Thyroid gland (tissue), 4 donors: ENCODE results near the gene SLCO4A1. TPM values are rescaled to one million over a fixed set of nuclear protein-coding genes. Genes with fewer than 3 reads are reported as not detected.

Experiments used
- DNase-seq, 2 donors: peaks; one replicate each; pipeline ENCODE4 v3.0.0-alpha.2; 2019
- H3K27ac ChIP-seq, 3 donors: fragments of 200-600 bp; sonication (generic); 1 replicate in 2 of 3; 2 replicates in 1 of 3; pipeline ENCODE4 v1.5.1; 2016 to 2019; ENCODE audit warnings: mild to moderate bottlenecking in 1 of 3, moderate library complexity in 1 of 3
- H3K27me3 ChIP-seq: fragments of 200-600 bp; sonication (generic); one replicate; pipeline ENCODE4 v1.5.1; 2019
- H3K36me3 ChIP-seq, 2 donors: fragments of 200-600 bp; sonication (generic); one replicate each; pipeline ENCODE4 v1.5.1; 2016 to 2019
- H3K4me1 ChIP-seq, 2 donors: fragments of 200-600 bp; sonication (generic); one replicate each; pipeline ENCODE4 v1.5.1; 2017 to 2019
- H3K4me3 ChIP-seq, 3 donors: fragments of 200-600 bp; sonication (generic); replicated peaks in 1 of 3; 1 replicate in 2 of 3; 2 replicates in 1 of 3; pipeline ENCODE4 v1.5.1; 2016; ENCODE audit warnings: mild to moderate bottlenecking in 1 of 3
- H3K9me3 ChIP-seq: fragments of 200-600 bp; sonication (generic); one replicate; pipeline ENCODE4 v1.5.1; 2017
- CTCF ChIP-seq, 6 experiments: fragments of 200-600 bp in 3 of 6; fragments of 450-650 bp in 3 of 6; sonication (generic) in 3 of 6; IDR thresholded peaks; one replicate each; pipeline ENCODE4 v1.5.1; 2016 to 2019; ENCODE audit warnings: antibody characterized with exemption in 6 of 6, mild to moderate bottlenecking in 2 of 6, inconsistent platforms in 1 of 6, moderate library complexity in 1 of 6
- POLR2A ChIP-seq, 2 donors: fragments of 450-650 bp; IDR thresholded peaks; one replicate each; pipeline ENCODE4 v1.6.1; 2017; ENCODE audit warnings: antibody characterized with exemption in 2 of 2, mild to moderate bottlenecking in 2 of 2, moderate library complexity in 1 of 2
- WGBS, 2 donors: methylation state at CpG; one replicate each; pipeline ENCODE4 v1.1.5; 2017; 5-methylcytosine and 5-hydroxymethylcytosine counted together
- intact Hi-C: fragments of 100-400 bp; cut with DNase I; formaldehyde crosslinking; loops from one replicate; pipeline ENCODE4 v1.15.1; 2023
- total RNA-seq, 4 donors: library from RNA; depleted of rRNA; stranded (reverse); fragments of >200 nt; gene quantifications; one replicate each; pipeline ENCODE4 v1.2.3, GENCODE V29; 2016

SLCO4A1 gene
- total RNA-seq, 4 donors from 2014 or later = 5.3 to 18.3 (median 6.7) TPM

DNA sequence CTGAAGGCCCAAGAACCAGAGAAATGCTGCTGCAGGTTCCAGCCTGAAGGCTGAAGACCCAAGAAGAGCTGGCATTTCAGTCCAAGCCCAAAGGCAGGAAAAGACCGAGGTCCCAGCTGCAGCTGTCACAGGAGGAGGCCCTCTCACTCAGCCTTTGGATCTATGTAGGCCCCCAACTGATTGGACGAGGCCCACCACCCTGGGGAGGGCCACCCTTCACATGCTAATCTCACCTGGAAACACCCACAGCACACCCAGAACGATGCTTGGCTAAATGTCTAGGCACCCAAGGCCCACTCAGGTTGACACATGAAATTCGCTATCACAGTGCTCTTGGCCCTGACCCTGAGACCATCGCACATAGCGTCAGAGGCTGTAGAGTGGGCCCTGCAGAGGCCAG lies 6.8 kb downstream of the SLCO4A1 start:
- Histone ChIP-seq H3K4me1 (peaks cover 15 to 40% of the 10 kb centered on the region in 2 donors), H3K27me3 (no peaks in the 10 kb centered on the region), H3K9me3 (no peaks in the 10 kb centered on the region), H3K4me3 (no peak overlapping the region), H3K27ac (no peak overlapping the region), H3K36me3 (no peaks in the 10 kb centered on the region)
- DNase-seq = no peak
- intact Hi-C loops = no loop called here
- TF ChIP-seq CTCF (IDR thresholded peaks at IDR 0.05) (no peak), POLR2A (IDR thresholded peaks at IDR 0.05) (no peak)
- WGBS, 2 donors = 93 to 96% methylated on average over 3 to 4 of the region's 6 CpGs

GRCh38 chr20:62650551-62651284 lies 8.4 kb downstream of the SLCO4A1 start:
- Histone ChIP-seq H3K4me3 (no peak overlapping the region), H3K4me1 (peaks cover 15 to 40% of the 10 kb centered on the region in 2 donors), H3K36me3 (no peaks in the 10 kb centered on the region)

DNA sequence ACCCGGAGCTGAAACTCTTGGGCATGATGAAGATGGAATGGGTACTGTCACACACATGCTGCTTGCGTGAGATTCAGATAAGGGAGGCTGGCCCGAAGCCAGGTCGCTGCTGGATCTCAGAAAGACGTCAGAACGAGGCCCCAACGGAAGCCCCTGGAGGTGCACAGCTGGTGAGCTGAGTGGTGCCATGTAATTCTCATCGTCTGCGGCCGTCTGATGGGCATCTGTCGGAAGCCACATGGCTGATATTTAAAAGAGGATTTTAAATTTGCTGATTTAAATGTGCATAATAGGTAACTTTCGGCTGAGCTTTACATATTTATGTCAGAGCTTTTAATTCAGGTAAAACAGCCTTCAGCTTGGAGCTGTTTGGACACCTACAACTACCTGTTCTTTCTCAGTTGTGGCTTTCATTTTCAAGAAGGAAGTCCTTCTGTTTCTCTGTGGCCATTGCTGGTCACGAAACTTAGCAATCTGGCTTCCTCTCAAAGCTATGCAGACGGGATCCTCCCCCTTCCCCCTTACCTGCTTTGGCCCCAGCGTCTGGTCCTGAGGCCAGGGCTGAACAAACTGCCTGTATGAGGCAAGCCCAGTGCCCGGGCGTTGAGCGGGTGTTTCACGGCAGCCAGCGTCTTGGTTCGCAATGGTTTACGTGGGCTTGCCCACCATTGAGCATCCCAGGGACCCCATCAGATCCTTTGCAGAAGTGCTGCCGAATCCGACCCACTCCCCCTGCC lies 9.2 kb downstream of the SLCO4A1 start:
- 59 to 63% methylated on average over 22 to 24 of the region's 24 CpGs for WGBS, 2 donors
- Histone ChIP-seq H3K9me3 (no peaks in the 10 kb centered on the region), H3K4me3 (no peak overlapping the region), H3K27ac (peak overlapping the region; percentile 64 to 94 (median 90)), H3K27me3 (no peaks in the 10 kb centered on the region), H3K36me3 (no peaks in the 10 kb centered on the region), H3K4me1 (peaks cover 15 to 40% of the 10 kb centered on the region in 2 donors)
- intact Hi-C loops = no loop called here
- peak; percentile 41 to 44 for DNase-seq
- TF ChIP-seq CTCF (IDR thresholded peaks at IDR 0.05) (no peak), POLR2A (IDR thresholded peaks at IDR 0.05) (no peak)

More at GRCh38 chr20:62650551-62651284, 8.4 kb downstream of the SLCO4A1 start:
- DNase-seq = no peak
- 95% methylated on average over 20 to 24 of the region's 24 CpGs for WGBS, 2 donors
- Histone ChIP-seq H3K9me3 (no peaks in the 10 kb centered on the region), H3K27me3 (no peaks in the 10 kb centered on the region), H3K27ac (peak overlapping the region; percentile 64 to 94 (median 90))
- intact Hi-C loops = no loop called here
- no peak for TF ChIP-seq CTCF (IDR thresholded peaks at IDR 0.05)
- TF ChIP-seq POLR2A (IDR thresholded peaks at IDR 0.05) = no peak

DNA sequence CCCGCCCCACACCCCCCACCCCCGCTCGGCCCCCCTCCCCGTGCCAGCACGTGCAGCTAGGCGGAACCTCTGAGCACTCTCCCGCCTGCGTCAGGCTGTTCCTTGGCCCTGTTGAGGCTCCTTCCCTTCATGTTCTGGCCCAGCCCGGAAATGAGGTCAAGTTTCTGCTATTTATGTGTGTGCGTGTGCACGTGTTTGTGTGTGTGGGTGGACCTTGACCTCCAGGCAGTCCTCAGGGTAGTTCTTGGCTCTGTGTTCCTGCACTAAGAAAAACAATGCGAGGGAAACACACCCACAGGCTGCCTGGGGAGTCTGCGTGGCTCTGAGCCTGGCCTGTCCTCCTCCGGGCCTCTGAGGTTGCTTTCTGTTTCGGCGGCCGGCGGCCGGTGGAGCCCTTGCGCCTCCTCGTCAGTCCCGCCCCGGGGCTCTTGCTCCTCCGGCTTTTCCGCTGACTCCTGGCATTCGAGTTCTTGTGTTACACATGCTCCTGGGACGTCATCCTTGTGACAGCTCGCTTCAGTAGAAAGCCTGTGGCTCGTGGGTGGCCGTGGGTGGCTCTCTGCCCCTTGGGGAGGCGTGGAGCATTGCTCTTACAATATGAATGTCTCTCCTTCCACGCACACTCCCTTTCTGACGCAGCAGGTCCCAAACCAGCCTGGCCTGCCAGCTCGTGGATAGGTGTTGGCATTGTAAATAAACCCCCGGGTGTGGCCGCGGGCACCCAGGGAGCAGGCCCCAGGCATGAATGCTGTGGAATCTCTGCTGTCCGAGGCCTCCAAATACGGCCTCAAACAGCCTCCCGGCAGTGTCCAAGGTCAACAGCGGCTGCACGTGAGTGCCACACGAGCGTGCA lies 10.0 kb downstream of the SLCO4A1 start:
- Histone ChIP-seq H3K4me1 (peaks cover 15 to 35% of the 10 kb centered on the region in 2 donors), H3K27ac (peak overlapping the region; percentile 85 to 94 (median 90)), H3K4me3 (no peak overlapping the region), H3K9me3 (no peaks in the 10 kb centered on the region), H3K36me3 (no peaks in the 10 kb centered on the region), H3K27me3 (no peaks in the 10 kb centered on the region)
- peak; percentile 93 to 95 for DNase-seq
- intact Hi-C loops = no loop called here
- WGBS, 2 donors = 2 to 7% methylated on average over 23 to 31 of the region's 44 CpGs
- TF ChIP-seq CTCF (IDR thresholded peaks at IDR 0.05) (peak in 1 of 6 experiments; percentile 34), POLR2A (IDR thresholded peaks at IDR 0.05) (peak in 1 of 2 donors; percentile 63)
